Activated CD4-positive, alpha-beta T cell treated with anti-CD3 and anti-CD28 coated beads for 1 hour (primary cell): ENCODE measurements around the gene ZDHHC8.

ENCODE experiments used
- DNase-seq: peaks from one replicate; pipeline ENCODE4 v3.0.0-alpha.2; 2020

Gene ZDHHC8

DNA sequence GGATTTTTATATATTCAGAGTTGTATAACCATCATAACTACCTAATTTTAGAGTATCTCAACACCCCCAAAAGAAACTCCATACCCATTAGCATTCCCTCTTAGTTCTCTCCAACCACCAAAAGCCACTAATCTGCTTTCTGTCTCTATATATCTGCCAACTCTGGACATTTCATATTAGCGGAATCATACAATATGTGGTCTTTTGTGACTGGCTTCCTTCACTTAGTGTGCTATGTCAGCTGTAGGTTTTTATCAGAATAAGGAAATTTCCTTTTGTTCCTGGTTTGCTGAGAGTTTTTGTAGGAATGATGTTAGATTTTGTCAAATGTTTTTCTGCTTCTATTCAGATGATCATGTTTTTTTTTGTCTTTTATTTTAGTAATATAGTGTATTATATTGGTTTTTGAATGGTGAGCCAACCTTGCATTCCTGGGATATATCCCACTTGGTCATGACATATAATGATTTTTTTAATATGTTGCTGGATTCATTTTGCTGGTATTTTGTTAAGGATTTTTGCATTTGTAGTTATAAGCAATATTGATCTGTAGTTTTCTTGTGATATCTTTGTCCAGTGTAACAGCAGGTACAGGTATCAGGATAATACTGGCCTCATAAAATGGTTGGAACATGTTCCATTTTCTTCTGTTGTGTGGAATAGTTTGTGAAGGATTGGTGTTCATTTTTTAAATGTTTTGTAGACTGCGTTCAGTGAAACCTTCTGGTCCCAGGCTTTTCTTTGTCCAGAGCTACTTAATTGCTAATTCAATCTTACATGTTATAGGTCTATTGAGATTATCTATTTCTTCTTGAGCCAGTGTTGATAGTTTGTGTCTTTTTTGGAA, 34.8 kb upstream of the ZDHHC8 start:
- no peak for DNase-seq

DNA sequence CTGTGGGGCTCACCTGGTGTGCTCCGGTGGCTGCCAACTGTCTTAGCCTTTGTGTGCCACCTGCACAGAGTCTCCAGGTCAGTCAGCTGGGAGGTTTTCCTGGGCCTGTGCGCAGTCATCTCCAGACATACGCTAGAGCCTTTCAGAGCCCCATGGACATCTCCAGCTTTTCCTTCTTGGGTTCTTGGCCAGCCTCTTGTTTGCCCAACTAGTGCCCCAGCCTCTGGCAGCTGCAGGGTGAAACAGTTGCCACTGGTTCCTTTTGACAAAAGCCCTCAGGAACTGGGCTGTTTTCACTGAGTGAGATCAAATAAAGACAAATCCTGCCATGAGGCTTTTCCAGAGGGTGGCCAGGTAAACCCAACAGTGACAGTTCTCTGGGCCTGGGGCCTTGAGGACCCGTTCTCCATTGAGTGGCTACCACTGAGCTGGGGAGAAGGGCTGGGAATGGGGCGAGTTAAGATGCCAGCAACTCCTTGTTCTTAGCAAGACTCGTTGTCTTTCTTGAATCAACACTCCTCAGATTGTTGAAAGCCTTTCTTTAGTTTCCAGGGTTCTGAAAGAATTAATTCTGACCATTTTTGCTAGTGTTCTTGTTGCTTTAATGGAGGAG, 32.4 kb upstream of the ZDHHC8 start:
- no peak for DNase-seq

DNA sequence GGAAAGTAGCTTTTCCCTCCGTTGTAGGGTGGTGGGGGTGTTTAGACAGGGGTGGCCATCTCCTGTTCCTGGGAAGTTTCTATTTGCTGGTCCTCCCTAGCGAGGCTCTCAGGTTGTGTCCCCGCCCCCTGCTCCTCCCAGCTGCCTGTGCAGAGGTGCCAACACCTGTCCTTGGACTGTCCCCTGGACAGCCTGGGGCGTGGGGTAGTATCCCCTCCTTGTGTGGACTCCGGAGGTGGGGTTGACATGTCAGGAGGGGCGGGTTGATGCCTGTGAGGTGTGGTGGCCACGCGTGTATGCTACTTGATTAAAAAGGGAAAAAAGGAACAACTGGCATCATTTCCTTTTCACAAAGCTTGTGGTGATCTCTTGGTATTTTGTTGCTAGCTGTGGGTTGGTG, 30.0 kb upstream of the ZDHHC8 start:
- DNase-seq, result no peak

DNA sequence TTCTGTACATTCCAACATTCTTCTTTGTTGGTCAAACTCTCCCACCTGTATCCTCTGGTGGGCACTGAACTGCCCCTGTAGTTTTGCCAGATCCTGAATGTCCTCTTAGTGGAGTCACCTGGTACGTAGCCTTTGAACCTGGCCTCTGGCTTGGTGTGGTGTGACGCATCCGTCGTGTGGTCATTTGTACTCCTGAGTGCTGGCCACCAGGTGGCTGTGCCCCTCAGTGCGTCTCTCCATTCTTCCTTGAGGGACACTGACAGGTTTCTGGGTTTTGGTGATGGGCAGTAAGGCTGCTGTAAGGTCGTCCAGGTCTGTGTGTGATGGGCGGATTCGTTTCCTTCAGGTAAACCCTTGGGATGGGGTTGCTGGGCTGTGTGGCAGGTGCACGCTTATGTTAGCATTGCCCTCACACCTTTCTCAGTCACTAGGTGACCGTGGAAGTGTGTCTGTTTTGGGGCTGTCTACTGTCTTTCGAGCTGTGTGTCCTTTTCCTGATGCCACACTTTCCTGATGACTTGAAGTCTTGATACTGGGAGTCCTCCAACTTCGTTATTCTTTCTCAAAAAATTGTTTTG, 29.3 kb upstream of the ZDHHC8 start:
- DNase-seq, result no peak

DNA sequence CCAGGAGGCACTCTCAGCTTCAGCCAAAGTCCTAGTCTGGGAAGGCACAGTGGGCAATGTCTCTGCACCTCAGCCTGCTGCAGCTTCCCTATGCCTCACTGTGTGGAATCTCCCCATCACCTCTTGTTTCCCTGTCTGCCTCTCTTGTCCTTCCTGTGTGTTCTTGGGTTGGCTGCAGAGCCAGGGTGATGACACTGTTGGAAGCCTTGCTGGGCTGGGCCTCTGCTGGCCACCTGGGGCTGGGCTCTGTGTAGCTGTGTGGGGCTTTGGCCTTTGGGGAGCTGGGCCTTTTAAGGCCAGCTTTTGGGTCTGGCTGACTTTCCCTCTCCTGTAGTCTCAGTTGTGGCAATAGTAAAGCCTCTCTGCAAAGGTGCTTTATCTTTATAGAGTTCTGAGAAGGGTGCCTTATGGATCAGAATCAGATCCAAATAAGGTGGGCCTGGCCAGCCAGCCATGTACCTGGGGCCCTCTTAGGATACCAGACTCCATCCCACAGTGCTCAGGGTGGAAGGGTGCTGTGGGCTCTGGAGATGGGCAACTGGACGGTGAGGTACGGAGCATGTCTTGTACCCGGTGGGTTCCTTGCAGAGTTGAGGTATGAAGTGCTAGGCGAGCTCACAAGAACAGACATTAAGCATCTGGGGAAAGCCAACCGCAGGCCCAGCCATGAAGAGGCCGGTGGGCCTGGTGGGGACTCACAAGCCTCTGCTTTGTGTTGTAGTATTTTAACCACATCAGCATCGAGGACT, 26.0 kb upstream of the ZDHHC8 start:
- DNase-seq, result no peak

DNA sequence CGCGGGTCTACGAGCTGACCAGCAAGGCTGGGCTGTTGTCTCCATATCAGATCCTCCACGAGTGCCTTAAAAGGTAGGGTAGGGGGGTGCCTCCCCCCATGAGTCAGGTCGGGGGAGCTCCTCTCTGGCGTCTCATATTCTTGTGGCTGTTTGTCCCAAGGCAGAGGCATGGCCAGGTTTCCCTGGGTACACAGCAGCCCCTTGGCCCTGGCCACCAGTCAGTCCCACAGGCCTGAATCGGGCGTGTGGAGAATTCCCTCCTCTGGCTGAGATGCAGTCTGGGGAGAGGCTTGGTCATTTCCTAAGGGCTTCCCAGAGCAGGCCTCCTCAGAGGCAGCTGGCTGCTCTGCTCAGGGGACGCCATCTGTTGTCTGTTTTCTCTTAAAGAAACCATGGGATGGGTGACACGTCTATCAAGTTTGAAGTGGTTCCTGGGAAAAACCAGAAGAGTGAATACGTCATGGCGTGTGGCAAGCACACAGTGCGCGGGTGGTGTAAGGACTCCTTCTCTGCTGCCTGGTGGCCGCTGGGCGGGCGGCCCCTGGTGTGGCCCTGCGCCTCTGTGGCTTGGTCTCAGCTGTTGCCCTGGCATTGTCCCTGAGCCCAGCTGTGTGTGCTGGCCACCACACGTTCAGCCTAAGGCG, 25.3 kb upstream of the ZDHHC8 start:
- DNase-seq, result no peak

DNA sequence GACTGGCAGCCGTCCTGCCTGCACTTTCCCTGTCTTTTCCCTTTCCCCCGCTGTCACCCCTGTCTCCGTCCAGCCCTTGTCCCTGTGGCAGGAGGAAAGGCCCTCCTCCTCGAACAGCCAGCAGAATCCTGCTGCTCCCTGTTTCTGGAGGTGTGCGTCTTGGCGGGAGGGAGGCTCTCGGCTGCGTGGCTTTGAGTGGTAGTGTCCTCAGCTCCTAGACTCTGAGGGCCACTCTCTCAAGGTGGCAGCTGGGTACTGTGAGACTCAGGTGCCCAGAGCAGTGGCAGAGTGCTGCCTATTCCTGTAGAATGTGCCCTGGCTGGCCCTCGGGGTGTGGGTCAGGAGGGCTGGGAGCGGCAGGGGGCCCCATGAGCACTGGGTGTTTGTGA, 24.8 kb upstream of the ZDHHC8 start:
- DNase-seq, result no peak

DNA sequence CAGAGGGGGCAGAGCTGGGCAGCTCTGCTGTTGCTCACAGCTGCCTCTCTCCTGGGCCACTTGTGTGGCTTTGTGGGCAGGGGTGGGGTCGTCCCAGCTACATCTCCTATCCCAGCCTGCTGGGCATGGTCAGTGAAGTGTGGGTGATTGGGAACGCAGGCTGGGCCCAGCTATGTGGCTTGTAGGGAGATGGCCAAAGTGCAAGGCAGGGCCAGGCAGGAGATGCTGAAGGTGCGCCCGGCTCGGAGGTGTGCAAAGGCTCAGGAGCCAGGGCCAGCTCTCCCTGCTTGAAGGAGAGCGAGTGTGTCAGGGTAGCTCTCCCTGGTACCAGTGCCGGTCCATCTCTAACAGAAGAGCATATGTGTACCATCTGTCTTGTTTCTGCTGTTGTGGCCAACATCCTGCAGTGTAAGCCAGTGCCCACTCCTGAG, 24.1 kb upstream of the ZDHHC8 start:
- DNase-seq, result no peak

DNA sequence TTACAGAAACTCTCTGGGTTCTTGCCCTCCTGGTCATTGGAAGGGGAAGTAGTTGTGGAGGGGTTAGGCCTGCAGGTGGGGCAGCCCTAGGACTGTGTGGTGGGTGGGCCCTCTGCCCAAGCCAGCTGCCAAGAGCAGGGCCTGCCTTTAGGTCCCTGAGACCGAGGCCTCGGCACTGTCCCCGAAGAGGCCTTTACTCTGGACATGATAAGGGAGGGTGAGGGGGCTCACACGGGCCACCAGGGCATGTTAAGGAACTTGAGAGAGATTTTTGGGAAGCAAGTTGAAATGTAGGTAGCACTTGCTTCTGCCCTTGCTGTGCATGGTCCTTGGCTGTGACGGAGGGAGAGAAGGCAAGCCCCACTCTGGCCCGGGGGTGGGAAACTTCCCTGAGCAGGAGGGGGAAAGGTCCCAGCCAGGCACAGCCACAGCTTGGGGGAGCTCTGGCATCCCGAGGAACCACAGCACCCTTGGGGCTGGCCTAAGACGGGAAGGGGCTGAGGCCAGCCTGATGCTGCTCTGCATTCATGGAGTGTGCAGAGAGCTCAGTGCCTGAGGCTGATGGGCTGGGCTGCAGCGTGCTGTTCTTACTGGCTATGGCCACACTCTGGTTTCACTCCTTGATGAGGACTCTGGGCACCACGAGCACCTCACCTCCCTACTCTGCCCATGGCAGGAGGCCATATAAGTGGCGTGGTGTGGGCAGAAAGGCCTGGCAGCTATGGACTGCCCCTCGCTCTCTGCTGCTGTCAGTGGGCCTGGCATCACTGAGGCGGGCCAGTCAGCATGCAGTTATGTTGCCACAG, 23.4 kb upstream of the ZDHHC8 start:
- DNase-seq, result no peak

DNA sequence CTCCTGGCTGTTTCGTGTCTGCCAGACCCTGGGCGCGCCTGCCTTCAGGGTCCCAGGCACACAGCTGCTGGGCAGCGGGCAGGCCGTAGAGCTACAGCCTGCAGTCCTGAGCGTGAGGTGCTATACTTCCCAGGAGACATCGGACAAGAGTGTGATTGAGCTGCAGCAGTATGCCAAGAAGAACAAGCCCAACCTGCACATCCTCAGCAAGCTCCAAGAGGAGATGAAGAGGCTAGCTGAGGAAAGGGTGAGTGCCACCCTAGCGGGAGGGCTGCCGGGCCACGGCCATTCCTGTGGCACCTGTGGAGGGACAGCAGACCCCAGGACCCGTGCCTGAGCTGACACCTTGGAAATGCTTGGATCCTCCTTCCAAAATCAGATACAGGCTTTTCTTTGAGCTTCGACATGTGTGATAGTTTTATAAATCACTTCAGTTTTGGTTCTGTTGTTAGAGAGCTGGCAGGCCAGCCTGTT, 22.8 kb upstream of the ZDHHC8 start:
- no peak for DNase-seq

DNA sequence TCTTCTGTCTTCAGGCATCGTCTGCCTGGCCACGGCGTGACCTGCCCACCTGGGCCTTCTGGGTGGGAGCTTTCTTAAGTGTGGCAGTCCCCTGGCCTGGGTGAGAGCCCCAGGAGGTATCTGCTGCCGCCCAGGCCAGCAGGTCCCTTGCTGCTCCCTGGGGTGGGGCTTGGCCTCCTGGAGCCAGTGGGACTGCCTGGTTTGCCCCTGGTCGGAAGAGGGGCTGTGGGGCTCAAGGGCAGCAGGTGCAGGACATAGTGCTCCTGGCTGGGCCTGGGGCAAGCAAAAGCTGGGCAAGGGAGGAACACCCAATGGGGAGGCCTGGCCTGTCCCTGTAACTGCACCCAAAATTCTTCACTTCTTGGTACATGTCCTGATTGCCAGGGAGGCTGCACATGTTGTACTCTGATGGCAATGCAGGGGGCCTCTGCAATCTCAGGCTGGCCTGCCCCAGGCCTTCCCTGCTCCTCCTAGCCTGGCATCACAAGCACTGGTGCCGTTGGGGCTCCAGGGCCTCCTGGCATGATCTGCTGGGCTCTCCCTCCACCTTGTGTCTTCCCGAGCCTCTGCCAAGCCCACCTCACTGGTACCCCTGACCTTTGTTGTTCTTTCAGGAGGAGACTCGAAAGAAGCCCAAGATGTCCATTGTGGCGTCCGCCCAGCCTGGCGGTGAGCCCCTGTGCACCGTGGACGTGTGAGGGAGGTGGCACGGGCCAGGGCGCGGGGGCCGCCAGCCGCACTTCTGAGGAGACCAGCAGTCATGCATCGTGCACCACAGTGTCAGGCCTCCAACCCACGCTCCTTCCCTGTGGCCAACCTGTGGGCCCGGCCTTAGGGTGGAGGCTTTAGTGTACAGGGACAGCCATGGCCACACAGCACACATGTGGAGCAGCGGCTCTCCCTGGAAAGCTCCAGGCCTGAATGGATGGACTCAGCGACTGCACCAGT, 21.9 kb upstream of the ZDHHC8 start:
- no peak for DNase-seq

DNA sequence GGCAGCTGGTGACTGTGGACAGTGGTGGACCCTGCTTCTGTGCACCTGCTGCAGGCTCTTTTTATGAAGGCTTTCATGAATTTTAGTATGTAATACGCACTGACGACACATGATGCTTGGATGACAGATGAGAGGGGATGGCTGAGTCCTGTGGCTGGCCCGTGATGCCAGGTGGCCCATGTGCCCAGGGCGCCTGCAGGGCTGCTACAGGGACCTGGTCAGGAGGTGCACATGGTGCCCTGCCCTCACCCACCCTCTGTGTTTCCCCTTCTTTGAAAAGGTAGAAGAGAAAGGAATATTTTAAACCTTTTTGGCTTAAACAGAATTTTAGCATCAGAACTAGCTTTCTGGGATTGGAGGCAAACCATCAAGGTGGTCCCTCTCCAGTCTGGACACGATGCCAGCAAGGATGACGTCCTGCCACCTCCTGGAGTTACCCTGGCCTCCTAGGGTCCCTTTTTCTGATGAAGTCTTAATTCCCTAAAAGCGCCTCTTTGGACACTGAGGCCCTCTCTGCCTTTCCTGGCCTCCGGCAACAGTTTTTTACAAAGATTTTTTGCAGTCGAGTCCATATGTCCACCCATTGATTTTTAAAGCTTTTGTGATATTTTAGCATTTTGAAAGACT, 21.1 kb upstream of the ZDHHC8 start:
- no peak for DNase-seq

DNA sequence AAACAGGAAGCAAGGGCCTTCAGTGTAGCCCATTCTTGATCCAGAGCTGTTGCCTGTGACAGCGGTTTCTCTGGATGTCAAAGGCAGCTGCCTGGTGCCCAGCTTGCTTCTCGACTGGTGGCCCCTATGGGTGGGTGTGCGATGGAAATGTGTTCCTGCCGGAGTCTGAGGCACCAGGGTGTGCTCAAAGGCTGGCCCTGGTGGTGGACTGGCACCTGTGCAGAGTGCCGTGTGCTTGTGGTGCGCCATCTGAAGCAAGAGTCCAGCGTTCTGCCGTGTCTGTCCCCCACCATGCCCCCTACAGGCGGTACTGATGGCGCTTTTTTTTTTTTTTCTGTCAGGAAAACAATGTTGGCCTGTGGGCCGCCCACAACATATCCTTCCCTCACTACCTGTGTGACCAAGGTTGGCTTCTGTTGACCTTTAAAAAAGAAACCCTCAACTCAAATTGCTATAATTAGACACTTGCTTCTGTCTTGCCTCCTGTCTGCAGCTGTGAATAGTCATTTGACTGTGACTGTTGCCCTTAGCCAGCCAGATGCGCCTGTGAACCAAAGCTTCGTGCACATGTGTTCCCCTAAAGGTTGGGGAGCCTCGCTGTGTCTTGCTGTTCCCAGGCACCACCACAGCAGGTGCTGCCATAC, 20.4 kb upstream of the ZDHHC8 start:
- no peak for DNase-seq

DNA sequence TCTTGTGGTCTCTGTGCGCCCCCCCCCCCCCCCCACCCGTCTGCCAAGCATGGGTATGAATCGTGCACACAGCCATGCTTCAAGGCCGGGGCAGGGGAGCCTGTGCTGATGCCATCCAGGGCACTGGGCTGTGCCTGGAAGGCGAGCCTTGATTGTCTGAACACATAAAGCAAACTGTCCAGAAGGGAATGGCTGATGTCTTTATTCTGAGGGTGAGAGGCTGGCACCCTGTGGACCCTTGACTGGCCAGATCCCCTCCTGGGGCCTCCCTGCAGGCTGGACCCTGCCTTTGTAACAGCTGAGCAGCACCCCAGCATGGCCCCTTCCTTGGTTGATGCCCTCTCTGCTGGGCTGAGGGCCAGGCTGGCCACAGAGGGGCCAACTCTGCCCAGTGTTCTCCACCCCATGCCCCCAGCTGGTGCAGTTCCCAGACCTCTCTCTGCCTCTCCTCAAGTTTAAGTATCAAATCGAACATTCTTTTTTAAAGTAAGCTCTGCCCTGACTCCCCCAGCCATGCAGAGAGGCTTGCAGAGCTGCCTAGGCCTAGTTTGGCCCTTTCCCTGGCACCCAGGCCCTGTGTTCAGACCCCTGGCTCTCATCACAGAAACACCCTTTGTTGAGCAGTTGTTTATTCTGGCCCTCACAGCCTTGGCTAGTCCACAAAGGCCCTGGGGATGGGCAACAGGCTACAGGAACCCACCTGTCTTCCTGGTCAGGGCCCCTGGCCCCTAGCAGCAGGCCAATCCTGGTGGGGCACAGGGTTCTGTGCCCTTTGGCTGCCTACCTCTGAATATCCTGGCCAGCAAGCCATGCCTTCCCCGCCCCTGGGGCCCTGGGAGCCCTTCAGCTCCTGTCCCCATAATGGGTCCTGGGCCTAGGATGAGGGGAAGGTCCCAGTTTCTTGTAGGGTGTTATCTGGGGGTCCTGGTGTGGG, 19.6 kb upstream of the ZDHHC8 start:
- no peak for DNase-seq

DNA sequence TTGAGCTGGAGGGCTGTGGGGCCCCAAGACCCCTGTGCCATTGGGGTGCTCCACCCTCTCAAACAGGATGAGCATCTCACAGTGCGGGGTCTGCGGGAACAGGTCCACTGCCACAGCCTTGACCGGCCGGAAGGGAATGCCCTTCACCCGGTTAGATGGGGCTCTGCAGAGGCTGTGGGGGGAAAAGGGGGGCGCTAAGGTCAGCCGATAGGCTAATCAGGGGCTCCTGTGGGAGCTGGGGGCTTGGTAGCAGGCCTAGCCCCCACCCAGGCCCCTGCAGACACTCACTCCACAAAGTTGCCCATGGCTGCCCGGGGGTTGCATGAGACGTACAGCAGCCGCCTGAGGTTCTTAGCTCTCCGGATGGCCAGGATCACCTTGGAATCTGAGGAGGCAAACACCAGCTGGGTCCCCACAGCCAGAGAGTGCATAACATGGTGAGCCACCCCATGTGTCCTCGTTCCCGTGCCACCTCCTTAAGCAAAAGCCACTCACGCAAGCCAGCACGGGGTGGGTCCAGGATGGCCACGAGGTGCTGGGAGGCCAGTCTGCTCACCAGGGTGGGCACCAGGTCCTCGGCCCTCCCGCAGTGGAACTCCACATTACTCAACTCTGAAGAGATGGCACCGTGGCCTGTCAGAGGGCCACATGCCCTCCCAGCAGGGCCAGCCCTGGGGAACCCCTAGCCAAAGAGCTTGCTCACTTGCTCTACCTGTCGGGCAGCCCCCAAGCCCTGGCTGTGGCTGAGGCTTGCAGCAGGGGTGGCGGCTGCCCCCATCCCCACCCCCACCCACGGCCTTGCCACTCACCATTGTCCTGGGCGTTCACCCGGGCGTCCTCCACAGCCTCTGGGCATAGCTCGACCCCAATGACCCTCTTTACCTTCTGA, 18.7 kb upstream of the ZDHHC8 start:
- DNase-seq, result no peak

DNA sequence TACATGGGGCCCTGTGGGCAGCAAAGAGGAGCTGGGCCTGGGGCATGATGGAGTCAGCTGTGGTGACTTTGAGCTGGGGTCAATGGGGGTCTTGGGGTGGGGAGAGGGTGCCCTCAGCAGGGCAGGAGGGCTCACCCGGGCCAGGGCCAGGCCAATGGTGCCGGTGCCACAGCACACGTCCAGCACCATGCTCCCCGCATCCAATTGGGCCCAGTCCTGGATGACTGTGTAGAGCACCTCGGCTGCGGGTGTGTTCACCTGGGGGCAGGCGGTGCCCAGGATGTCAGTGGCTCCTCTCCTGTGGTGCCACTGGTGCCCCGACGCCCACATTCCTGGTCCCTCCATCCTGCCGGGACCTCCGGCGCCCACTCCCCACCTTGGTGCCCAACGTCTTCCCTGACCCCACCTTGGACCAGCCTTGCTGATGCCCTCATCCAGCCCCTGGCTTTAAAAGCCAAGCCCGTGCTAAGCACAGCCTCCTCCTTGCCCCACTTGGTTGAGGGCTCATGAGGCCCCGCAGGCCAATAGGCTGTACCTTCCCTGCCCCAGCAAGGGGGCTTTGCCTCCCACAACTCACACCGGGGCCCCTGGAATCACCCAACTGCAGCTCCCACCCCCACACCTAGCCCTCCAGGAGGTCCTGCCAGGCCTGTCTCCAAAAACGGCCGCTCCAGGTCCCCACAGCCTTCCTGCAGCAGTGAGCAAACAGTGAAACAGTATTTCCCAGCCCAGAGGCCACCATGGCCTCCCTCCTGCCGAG, 17.9 kb upstream of the ZDHHC8 start:
- DNase-seq, result no peak
